Panc1 (cell line): ENCODE data around the gene WDR7. TPM values are rescaled to one million over a fixed set of nuclear protein-coding genes. Genes with fewer than 3 reads are reported as not detected.

Experiments used
- ATAC-seq: fragments of 200-7000 bp; cut with Tn5 transposase; 2 replicates; pipeline ENCODE4 v1.9.1; 2020; ENCODE audit warnings: mild to moderate bottlenecking, moderate library complexity
- BruUV-seq: library from RNA; stranded (reverse); fragments of 400-500 nt; replicated peaks from 2 replicates; lab custom pipeline; 2021; lab: Mats Ljungman, UMichigan
- CTCF ChIA-PET: fragments of 300-600 bp; sonication (Branson Sonifier 250); formaldehyde crosslinking; loops from one replicate; lab custom pipeline; 2022; ENCODE audit warnings: antibody characterized with exemption; lab: Charles Lee
- POLR2A ChIA-PET: fragments of 300-600 bp; sonication (Branson Sonifier 250); formaldehyde crosslinking; loops from one replicate; lab custom pipeline; 2022; ENCODE audit warnings: antibody characterized with exemption; lab: Charles Lee
- DNase-seq: peaks from one replicate; pipeline ENCODE4 v3.0.0-alpha.2; 2010; ENCODE audit warnings: low read depth, low spot score
- H3K27ac ChIP-seq: 2 replicates; pipeline ENCODE4 v1.5.1; 2011; ENCODE audit warnings: mild to moderate bottlenecking, low read length, inconsistent platforms
- H3K27me3 ChIP-seq: fragments of 200-500 bp; sonication (Bioruptor generic); 2 replicates; pipeline ENCODE4 v1.6.0; 2014; ENCODE audit warnings: low read length, inconsistent platforms; ENCODE audit not compliant: control insufficient read depth, insufficient read depth
- H3K36me3 ChIP-seq: fragments of 200-500 bp; sonication (Bioruptor generic); 2 replicates; pipeline ENCODE4 v1.5.1; 2014; ENCODE audit warnings: inconsistent platforms, mild to moderate bottlenecking, low read length, moderate library complexity; ENCODE audit not compliant: control insufficient read depth, insufficient read depth
- H3K4me1 ChIP-seq: 2 replicates; pipeline ENCODE4 v1.5.1; 2011; ENCODE audit warnings: inconsistent platforms, mild to moderate bottlenecking, low read length, moderate library complexity; ENCODE audit not compliant: control insufficient read depth, insufficient read depth
- H3K4me3 ChIP-seq, 2 experiments: 2 replicates each; pipeline ENCODE4 v1.5.1; 2011 to 2012; ENCODE audit warnings: low read depth in 2 of 2, low read length in 2 of 2, mild to moderate bottlenecking in 2 of 2, inconsistent platforms in 1 of 2, moderate library complexity in 1 of 2
- H3K9me3 ChIP-seq: fragments of 200-500 bp; sonication (Bioruptor generic); 2 replicates; pipeline ENCODE4 v1.5.1; 2014; ENCODE audit warnings: low read depth, mild to moderate bottlenecking, inconsistent platforms, low read length, moderate library complexity; ENCODE audit not compliant: control insufficient read depth, insufficient read depth
- POLR2AphosphoS5 ChIP-seq: IDR thresholded peaks from 2 replicates; pipeline ENCODE4 v1.6.1; 2012; ENCODE audit warnings: mild to moderate bottlenecking, low read depth, low read length, moderate library complexity
- SIN3A ChIP-seq: IDR thresholded peaks from 2 replicates; pipeline ENCODE4 v1.6.1; 2012; ENCODE audit warnings: low read depth, mild to moderate bottlenecking, low read length, moderate library complexity, borderline replicate concordance; ENCODE audit not compliant: insufficient read depth
- TCF7L2 ChIP-seq: IDR thresholded peaks from 2 replicates; pipeline ENCODE4 v1.6.1; 2011; ENCODE audit warnings: mild to moderate bottlenecking, low read depth, low read length, inconsistent platforms
- in situ Hi-C: cut with HindIII; loops from 2 replicates; pipeline ENCODE4 v1.10.0; 2016; ENCODE audit warnings: low sequenced_read_pairs, low pct_unique_long_range_greater_than_20kb
- intact Hi-C: fragments of 100-400 bp; cut with micrococcal nuclease; formaldehyde crosslinking; loops from one replicate; pipeline ENCODE4 v1.10.0; 2022; ENCODE audit not compliant: unreplicated experiment
- total RNA-seq: library from RNA; stranded (reverse); gene quantifications from one replicate; pipeline ENCODE4 v1.2.1, GENCODE V29; 2021; ENCODE audit not compliant: unreplicated experiment
- TF ChIP-seq, protein P1 (sequence below), 2 experiments: IDR thresholded peaks; 2 replicates each; pipeline ENCODE4 v1.6.1; 2011 to 2012; ENCODE audit warnings: low read depth in 2 of 2, control low read depth in 1 of 2, low read length in 1 of 2, mild to moderate bottlenecking in 1 of 2, moderate library complexity in 1 of 2; ENCODE audit not compliant: insufficient read depth in 1 of 2
- TF ChIP-seq, protein P2 (sequence below): fragments of 450-650 bp; IDR thresholded peaks from 2 replicates; pipeline ENCODE4 v1.5.1; 2017; ENCODE audit warnings: mild to moderate bottlenecking

Gene WDR7
- total RNA-seq, 1 experiment from 2014 or later: 12.3 TPM

DNA sequence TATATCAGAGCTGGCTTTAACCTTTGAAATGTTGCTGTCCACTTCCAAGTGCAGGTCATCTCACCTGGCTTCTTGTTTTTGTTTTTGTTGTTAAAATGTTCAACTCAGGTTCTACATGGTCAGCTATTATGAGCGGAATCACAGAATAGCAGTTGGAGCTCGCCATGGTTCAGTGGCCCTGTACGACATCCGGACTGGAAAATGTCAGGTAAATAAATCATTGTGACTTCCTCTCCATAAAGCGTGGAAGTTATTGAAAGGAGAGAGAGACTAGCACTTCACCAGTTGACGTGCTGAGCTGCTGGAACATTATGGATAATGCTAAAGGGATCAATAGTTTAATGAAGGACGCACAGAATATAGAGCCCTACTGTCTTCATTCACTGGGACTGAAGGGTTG lies 311.2 kb downstream of the WDR7 start:
- in situ Hi-C loops: no loop called here
- TF ChIP-seq, protein P1, sequence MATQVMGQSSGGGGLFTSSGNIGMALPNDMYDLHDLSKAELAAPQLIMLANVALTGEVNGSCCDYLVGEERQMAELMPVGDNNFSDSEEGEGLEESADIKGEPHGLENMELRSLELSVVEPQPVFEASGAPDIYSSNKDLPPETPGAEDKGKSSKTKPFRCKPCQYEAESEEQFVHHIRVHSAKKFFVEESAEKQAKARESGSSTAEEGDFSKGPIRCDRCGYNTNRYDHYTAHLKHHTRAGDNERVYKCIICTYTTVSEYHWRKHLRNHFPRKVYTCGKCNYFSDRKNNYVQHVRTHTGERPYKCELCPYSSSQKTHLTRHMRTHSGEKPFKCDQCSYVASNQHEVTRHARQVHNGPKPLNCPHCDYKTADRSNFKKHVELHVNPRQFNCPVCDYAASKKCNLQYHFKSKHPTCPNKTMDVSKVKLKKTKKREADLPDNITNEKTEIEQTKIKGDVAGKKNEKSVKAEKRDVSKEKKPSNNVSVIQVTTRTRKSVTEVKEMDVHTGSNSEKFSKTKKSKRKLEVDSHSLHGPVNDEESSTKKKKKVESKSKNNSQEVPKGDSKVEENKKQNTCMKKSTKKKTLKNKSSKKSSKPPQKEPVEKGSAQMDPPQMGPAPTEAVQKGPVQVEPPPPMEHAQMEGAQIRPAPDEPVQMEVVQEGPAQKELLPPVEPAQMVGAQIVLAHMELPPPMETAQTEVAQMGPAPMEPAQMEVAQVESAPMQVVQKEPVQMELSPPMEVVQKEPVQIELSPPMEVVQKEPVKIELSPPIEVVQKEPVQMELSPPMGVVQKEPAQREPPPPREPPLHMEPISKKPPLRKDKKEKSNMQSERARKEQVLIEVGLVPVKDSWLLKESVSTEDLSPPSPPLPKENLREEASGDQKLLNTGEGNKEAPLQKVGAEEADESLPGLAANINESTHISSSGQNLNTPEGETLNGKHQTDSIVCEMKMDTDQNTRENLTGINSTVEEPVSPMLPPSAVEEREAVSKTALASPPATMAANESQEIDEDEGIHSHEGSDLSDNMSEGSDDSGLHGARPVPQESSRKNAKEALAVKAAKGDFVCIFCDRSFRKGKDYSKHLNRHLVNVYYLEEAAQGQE (IDR thresholded peaks at IDR 0.05; ENCODE audit: insufficient read depth in 1 of 2, low read depth in 2 of 2, low read length in 1 of 2): no peak
- TF ChIP-seq POLR2AphosphoS5: no peak
- no peak for TF ChIP-seq TCF7L2
- no peak for TF ChIP-seq SIN3A
- TF ChIP-seq, protein P2, sequence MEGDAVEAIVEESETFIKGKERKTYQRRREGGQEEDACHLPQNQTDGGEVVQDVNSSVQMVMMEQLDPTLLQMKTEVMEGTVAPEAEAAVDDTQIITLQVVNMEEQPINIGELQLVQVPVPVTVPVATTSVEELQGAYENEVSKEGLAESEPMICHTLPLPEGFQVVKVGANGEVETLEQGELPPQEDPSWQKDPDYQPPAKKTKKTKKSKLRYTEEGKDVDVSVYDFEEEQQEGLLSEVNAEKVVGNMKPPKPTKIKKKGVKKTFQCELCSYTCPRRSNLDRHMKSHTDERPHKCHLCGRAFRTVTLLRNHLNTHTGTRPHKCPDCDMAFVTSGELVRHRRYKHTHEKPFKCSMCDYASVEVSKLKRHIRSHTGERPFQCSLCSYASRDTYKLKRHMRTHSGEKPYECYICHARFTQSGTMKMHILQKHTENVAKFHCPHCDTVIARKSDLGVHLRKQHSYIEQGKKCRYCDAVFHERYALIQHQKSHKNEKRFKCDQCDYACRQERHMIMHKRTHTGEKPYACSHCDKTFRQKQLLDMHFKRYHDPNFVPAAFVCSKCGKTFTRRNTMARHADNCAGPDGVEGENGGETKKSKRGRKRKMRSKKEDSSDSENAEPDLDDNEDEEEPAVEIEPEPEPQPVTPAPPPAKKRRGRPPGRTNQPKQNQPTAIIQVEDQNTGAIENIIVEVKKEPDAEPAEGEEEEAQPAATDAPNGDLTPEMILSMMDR: no peak
- Histone ChIP-seq H3K27ac (no peak overlapping the region), H3K36me3 (no peaks in the 10 kb centered on the region), H3K4me1 (no peaks in the 10 kb centered on the region), H3K27me3 (no peaks in the 10 kb centered on the region), H3K9me3 (no peaks in the 10 kb centered on the region), H3K4me3 (no peak overlapping the region)
- intact Hi-C loops: no loop called here
- no peak for DNase-seq
- ChIA-PET CTCF (no interaction called here), POLR2A (no interaction called here)
- BruUV-seq: no TSS peak
- ATAC-seq: no peak

DNA sequence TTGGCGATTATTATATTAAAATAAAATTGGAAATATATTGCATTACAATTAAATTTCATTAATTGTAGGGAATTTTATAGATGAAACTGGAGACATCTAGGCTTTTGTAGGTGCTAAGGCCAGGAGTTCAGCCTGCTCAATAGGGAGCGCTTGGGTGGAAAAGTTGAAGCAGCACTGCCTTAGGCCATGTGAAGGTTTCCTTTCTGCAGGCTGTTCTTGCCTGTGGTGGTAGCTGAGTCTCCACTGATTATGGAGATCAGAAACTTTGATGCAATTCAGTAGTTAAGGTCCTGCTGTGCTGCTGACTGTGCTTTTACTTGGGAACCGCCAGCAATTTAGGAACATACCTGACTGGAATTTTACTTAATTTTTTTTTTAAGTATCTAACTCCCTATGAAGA lies 315.9 kb downstream of the WDR7 start:
- CTCF ChIA-PET: no interaction called here

More for the DNA sequence above, 315.9 kb downstream of the WDR7 start:
- POLR2A ChIA-PET: no interaction called here
- Histone ChIP-seq H3K27ac (no peak overlapping the region), H3K4me1 (no peaks in the 10 kb centered on the region), H3K36me3 (no peaks in the 10 kb centered on the region), H3K9me3 (no peaks in the 10 kb centered on the region), H3K27me3 (no peaks in the 10 kb centered on the region), H3K4me3 (no peak overlapping the region)
- in situ Hi-C loops (no loop called here), intact Hi-C loops (no loop called here)
- no peak for TF ChIP-seq TCF7L2
- no peak for TF ChIP-seq SIN3A
- TF ChIP-seq POLR2AphosphoS5: no peak
- TF ChIP-seq, protein P1 (IDR thresholded peaks at IDR 0.05; ENCODE audit: insufficient read depth in 1 of 2, low read depth in 2 of 2, low read length in 1 of 2): no peak
- TF ChIP-seq, protein P2: no peak
- no peak for DNase-seq
- no TSS peak for BruUV-seq
- no peak for ATAC-seq
